ENCODE results near the gene PURA.

PURA gene

GRCh38 chr5:140113699-140114263 lies at the start of gene PURA:
PURA (plus strand) TSS chr5:140114109; CDS start chr5:140114182, 73 bp downstream.
- peak; percentile 79 to 85 for DNase-seq

DNA sequence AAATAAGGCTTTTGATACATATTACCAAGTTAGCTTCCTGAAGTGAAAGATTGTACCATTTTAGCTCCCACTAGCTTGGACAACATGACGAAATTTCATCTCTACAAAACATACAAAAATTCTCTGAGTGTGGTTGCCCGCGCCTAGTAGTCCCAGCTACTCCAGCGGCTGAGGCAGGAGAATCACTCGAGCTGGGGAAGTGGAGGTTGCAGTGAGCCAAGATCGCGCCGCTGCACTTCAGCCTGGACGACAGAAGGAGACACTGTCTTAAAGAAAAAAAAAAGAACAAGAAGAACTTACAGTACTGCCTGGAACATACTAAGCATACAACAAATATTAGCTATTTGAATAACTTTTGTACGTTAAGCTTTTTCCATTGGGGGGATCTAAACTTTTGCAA lies 41.1 kb upstream of the PURA start:
- no peak for DNase-seq

- DNase-seq, result peak in 1 of 2 experiments; percentile 0
Observed at GRCh38 chr5:140073296-140073695, 40.6 kb upstream of the PURA start.

DNA sequence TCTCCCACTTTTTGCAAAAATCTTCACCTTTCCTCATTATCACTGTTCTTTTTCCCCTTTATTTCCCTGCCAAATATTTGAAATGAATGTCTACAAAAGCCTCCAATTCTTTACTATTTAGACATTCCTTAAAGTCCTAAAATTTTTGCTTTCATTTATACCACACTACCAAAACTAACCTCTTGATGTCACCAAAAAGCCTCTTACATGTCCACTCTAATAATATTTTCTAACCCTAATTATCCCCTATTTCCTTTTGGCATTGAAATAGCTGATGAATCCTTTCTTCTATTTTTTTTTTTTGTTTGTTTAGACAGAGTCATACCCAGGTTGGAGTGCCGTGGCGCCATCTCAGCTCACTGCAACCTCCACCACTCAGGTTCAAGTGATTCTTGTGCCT lies 38.5 kb upstream of the PURA start:
- DNase-seq, result no peak

GRCh38 chr5:140076142-140076541 lies 37.8 kb upstream of the PURA start:
- DNase-seq, result no peak

DNA sequence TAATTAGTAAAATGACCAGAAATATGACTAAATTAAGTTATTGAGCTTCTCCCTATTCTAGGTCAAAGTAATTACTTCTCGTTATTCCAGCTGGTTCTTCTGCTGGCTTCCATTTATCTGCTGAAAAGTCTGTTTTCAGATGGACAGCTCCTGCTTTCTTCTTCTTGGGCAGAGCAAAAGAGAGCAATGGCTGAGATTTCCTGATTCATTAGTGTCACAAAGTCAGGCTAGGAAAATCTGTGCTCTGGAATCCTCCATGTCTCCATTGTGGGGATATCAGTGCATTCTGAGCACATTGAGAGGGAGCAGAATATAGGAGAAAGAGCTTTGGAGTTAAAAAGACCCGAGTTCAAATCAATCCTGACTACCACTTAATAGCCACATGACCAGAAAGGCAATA lies 37.1 kb upstream of the PURA start:
- DNase-seq, result no peak

- no peak for DNase-seq
Observed at GRCh38 chr5:140083120-140083519, 30.8 kb upstream of the PURA start.

- DNase-seq, result no peak
Observed at GRCh38 chr5:140083650-140084049, 30.3 kb upstream of the PURA start.

GRCh38 chr5:140084541-140084940 lies 29.4 kb upstream of the PURA start:
- DNase-seq, result no peak

DNA sequence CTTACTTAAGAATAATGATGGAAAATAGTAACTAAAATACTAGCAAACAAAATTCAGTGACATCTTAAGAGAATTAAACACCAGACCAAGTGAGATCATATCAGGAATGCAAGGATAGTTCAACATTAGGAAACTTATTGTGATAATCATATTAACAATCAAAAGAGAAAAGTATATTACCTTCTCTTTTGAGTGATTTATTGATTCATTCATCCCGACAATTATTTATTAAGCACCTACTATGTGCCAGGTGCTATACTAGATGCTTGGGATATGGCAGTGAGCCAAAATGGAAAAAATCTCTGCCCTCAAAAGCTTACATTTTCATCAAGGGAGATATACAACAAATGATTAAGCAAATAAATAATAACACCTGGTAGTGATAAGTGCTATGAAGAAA lies 23.7 kb upstream of the PURA start:
- no peak for DNase-seq

GRCh38 chr5:140093179-140093578 lies 20.7 kb upstream of the PURA start:
- DNase-seq, result no peak

DNA sequence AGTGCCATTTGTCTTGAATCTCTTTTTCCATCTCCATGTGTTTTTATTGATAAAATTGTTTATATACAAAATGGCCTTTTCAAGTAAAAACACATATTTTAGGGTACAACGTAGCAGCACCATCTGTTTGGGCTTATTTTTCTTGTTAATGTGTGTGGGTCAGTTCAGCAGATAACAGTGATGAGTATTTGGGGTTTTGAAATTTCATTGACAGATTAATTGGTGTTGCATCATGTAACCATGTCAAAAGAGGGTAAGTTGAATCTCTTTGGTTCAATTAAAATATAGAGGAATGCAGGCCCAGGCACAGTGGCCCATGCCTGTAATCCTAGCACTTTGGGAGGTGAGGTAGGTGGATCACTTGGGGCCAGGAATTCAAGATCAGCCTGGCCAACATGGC lies 20.0 kb upstream of the PURA start:
- no peak for DNase-seq

DNA sequence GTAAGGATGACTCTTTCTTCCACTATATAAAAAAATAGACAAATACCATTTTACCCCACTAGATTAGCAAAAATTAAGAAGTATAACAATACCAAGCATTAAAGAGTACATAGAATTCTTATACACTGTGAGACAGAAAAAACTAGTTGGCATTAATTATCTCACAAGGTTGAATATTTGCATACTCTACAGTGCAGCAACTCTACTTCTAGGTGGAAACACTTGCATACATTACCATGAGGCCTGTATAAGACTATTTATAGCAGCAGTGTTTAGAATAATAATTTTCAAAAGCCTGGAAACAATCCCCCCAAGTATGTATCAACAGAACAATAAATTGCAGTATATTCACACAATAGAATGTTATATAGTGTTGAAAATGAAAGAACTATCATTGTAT lies 19.0 kb upstream of the PURA start:
- no peak for DNase-seq

DNA sequence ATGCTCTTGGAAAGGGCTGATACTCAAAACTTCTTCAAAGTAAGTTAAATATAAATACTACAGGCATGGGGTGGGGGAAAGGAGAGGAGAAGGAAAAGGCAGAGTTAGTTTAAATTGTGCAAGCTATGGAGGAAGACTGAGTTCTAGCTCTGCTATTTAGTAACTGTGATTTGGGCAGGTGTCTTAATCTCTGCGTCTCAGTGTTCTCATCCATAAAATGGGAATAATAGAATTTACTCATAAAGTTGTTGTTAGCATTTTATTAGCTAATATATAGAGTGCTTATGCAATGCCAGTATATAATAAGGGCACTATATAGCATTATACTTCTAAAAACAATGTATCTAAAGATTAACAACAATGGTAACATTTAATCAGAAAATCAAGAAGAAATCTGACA lies 12.7 kb upstream of the PURA start:
- no peak for DNase-seq

DNA sequence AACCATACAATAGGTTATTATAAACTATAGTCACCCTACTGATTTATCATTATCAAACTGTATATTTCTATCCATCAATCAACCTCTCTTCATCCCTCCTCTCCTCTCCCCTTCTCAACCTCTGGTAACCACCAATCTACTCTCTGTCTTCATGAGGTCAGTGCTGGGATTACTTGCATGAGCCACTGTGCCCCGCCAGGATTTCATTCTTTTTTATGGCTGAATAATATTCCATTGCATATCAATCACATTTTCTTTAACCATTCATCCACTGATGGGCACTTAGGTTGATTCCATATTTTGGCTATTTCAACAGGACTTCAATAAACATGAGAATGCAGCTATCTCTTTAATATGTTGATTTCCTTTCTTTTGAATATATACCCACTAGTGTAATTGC lies 10.8 kb upstream of the PURA start:
- DNase-seq, result no peak

DNA sequence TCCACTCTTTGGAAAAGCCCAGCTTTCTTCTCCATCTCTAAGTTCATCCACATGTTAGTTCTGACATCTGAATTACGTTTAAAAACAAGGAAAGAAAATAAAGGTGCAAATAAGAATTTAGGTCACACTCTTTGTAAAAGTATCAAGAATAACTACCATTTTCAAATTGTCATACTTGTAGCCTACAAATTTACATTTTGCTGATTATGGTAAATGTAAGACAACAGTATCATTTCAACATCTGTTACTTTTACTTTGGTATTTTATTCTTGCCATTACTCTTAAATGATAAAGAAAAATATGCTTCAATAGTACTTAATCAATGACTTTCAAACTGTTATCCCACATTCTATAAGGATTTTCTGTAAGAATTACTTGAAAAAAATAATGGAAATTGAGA lies 9.8 kb upstream of the PURA start:
- DNase-seq, result no peak

GRCh38 chr5:140106101-140106500 lies 7.8 kb upstream of the PURA start:
- DNase-seq, result no peak

DNA sequence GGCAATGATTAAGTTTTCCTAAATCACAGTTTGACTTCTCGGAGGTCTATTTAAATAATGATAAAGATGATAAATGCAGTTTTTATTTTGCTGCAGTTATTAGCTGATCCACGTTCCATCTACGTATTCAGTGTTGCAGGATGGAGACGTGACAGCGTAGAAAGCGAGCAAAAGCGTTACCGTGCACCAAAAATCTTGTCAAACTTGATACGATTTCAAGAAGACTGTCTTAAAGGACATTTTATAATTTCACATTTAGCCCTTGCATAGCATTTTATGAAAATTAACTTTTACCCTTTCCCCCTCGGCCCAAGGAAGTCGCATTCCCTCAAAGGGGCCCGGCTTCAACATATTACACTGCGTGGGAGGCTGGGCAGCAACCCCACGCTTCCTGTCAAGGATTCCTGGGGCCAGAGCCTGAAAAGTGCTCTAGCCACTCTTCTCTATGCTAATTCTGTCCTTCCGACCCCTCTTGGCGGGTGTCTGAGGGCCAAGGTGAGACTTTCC lies 7.1 kb upstream of the PURA start:
- no peak for DNase-seq

DNA sequence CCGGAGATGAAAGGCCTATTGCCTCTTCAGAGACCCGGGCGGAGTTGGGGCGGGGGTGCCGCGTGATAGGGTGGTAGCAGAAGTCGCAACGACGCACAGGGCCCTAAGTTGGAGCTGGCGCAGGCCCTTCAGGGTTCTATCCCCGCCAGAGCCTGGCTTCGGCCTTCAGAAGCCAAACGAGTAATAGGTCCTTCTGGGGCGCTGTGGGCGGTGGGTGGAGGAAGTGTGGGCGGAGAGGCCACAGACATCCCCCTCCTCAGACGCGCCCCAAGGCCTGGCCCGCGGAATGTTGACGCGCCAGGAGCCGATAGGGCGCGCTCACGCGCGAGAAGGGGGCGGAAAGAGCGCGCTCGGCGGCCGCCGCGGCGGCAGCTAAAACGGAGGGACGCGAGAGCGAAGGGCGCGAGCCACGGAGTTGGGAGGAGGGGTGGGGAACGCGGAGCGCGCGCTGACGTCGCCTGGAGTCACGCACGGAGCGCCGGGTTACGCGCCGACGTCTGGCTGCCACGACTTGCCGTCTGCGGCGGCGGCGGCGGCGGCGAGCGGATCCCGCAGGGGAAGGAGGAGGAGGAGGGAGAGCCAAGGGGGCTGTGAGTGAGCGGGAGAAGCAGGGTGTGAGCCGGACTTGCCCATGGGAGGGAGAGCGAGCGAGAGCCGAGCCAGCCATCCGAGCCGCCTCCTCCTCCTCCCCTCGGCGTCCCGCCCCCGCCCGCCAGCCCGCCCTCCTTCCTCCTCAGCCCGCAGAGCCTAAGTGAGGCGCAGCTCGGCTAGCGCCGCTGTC lies 6.4 kb upstream of the PURA start:
- peak; percentile 83 to 87 for DNase-seq

GRCh38 chr5:140108093-140109017 lies 5.6 kb upstream of the PURA start:
- peak in 1 of 2 experiments; percentile 46 for DNase-seq

- no peak for DNase-seq
Observed at GRCh38 chr5:140109018-140109758, 4.7 kb upstream of the PURA start.

- no peak for DNase-seq
Observed at GRCh38 chr5:140109759-140110645, 3.9 kb upstream of the PURA start.
